Activated CD8-positive, alpha-beta T cell treated with anti-CD3 and anti-CD28 coated beads for 36 hours (primary cell): Measurements from ENCODE around the gene HEY2. TPM values are rescaled to one million over a fixed set of nuclear protein-coding genes. Genes with fewer than 3 reads are reported as not detected.

Experiments
- ATAC-seq: fragments of 200-7000 bp; cut with Tn5 transposase; one replicate; pipeline ENCODE4 v1.10.0; 2021; ENCODE audit warnings: mild to moderate bottlenecking, moderate library complexity
- CTCF ChIA-PET: fragments of 350-600 bp; sonication (Branson Sonifier 250); formaldehyde crosslinking; loops from one replicate; lab custom pipeline; 2021; ENCODE audit warnings: antibody characterized with exemption; lab: Charles Lee
- POLR2A ChIA-PET: fragments of 350-600 bp; sonication (Branson Sonifier 250); formaldehyde crosslinking; loops from one replicate; lab custom pipeline; 2021; ENCODE audit warnings: antibody characterized with exemption; lab: Charles Lee
- DNase-seq: peaks from one replicate; pipeline ENCODE4 v3.0.0-alpha.2; 2020
- H3K27ac Mint-ChIP-seq: one replicate; pipeline ENCODE4 v1.8.0; 2021; ENCODE audit warnings: mild to moderate bottlenecking, mixed read lengths
- H3K27me3 Mint-ChIP-seq: one replicate; pipeline ENCODE4 v1.8.0; 2021; ENCODE audit warnings: mixed read lengths
- H3K36me3 Mint-ChIP-seq: one replicate; pipeline ENCODE4 v1.8.0; 2021; ENCODE audit warnings: low read depth, mixed read lengths
- H3K4me1 Mint-ChIP-seq: one replicate; pipeline ENCODE4 v1.8.0; 2021; ENCODE audit warnings: low read depth, mixed read lengths
- H3K4me3 Mint-ChIP-seq: one replicate; pipeline ENCODE4 v1.8.0; 2021; ENCODE audit warnings: mild to moderate bottlenecking, moderate library complexity, mixed read lengths
- H3K9me3 Mint-ChIP-seq: one replicate; pipeline ENCODE4 v1.8.0; 2021; ENCODE audit warnings: mixed read lengths
- CTCF ChIP-seq: fragments of 200-600 bp; IDR thresholded peaks from one replicate; pipeline ENCODE4 v1.8.0; 2022; ENCODE audit warnings: antibody characterized with exemption, mild to moderate bottlenecking
- intact Hi-C: fragments of 100-400 bp; cut with micrococcal nuclease; formaldehyde crosslinking; loops from one replicate; pipeline ENCODE4 v1.10.0; 2022
- total RNA-seq, 2 experiments: library from RNA; stranded (reverse); gene quantifications; one replicate each; pipeline ENCODE4 v1.2.3, GENCODE V29; 2021

Gene HEY2
- total RNA-seq, 2 experiments from 2014 or later = not detected

- ATAC-seq (peak; percentile 82), DNase-seq (peak; percentile 88)
- CTCF ChIA-PET = interaction anchor here (0.7 to 8.2 kb wide), 10 partner anchors 10 to 206 kb away, joined by 3 to 75 read pairs (median 6); partner anchors contain the start of genes HINT3, NCOA7 and TRMT11
- H3K36me3 Mint-ChIP-seq = peaks cover 9% of the 10 kb centered on the region
- intact Hi-C loops = loop anchor here (2.0 to 5.0 kb wide), 2 partner anchors 177 to 192 kb away; partner anchors contain the start of gene HINT3
- no peak overlapping the region for H3K4me3 Mint-ChIP-seq
- no peaks in the 10 kb centered on the region for H3K27me3 Mint-ChIP-seq
- POLR2A ChIA-PET = interaction anchor here (0.6 to 3.2 kb wide), 12 partner anchors 12 to 479 kb away, joined by 3 to 124 read pairs (median 6); partner anchors contain the start of genes HDDC2, NCOA7 and TRMT11
- H3K9me3 Mint-ChIP-seq = no peaks in the 10 kb centered on the region
- TF ChIP-seq CTCF = no peak
- H3K4me1 Mint-ChIP-seq = peaks cover 16% of the 10 kb centered on the region
- no peak overlapping the region for H3K27ac Mint-ChIP-seq
Observed at GRCh38 chr6:125779924-125780539, 30.6 kb downstream of the HEY2 start.

GRCh38 chr6:125780540-125781313 lies 31.3 kb downstream of the HEY2 start:
- Mint-ChIP-seq H3K4me3 (no peak overlapping the region), H3K27me3 (no peaks in the 10 kb centered on the region), H3K4me1 (peaks cover 16% of the 10 kb centered on the region), H3K27ac (no peak overlapping the region), H3K9me3 (no peaks in the 10 kb centered on the region), H3K36me3 (peaks cover 12% of the 10 kb centered on the region)
- ChIA-PET POLR2A (interaction anchor here (0.6 to 3.2 kb wide), 25 partner anchors 11 to 479 kb away, joined by 3 to 124 read pairs (median 3); partner anchors contain the start of genes HDDC2, NCOA7 and TRMT11), CTCF (interaction anchor here (0.7 to 8.2 kb wide), 21 partner anchors 10 to 208 kb away, joined by 3 to 75 read pairs (median 4); partner anchors contain the start of genes HINT3, NCOA7 and TRMT11)
- intact Hi-C loops = loop anchor here (2.0 to 5.0 kb wide), 2 partner anchors 176 to 192 kb away; partner anchors contain the start of gene HINT3
- ATAC-seq = peak; percentile 81
- DNase-seq = peak; percentile 68
- TF ChIP-seq CTCF = no peak

- no peak overlapping the region for H3K4me3 Mint-ChIP-seq
- H3K36me3 Mint-ChIP-seq = peaks cover 17% of the 10 kb centered on the region
- CTCF ChIA-PET = interaction anchor here (0.7 to 8.2 kb wide), 21 partner anchors 9 to 207 kb away, joined by 3 to 75 read pairs (median 4); partner anchors contain the start of genes HINT3, NCOA7 and TRMT11
Observed at GRCh38 chr6:125781314-125781868, 32.0 kb downstream of the HEY2 start.

GRCh38 chr6:125784365-125784764 lies 34.9 kb downstream of the HEY2 start:
- ATAC-seq (no peak), DNase-seq (no peak)
- ChIA-PET POLR2A (no interaction called here), CTCF (interaction anchor here (8.2 kb wide), 1 partner anchor 172 kb away, joined by 63 read pairs; the partner anchor contains the start of gene HINT3)
- H3K9me3 Mint-ChIP-seq = no peaks in the 10 kb centered on the region
- no peak for TF ChIP-seq CTCF
- H3K36me3 Mint-ChIP-seq = peaks cover 31% of the 10 kb centered on the region
- intact Hi-C loops = loop anchor here (5.0 kb wide), 1 partner anchor 188 kb away; no protein-coding TSS in a partner anchor
- no peak overlapping the region for H3K27ac Mint-ChIP-seq
- H3K27me3 Mint-ChIP-seq = no peaks in the 10 kb centered on the region
- peaks cover 24% of the 10 kb centered on the region for H3K4me1 Mint-ChIP-seq
- H3K4me3 Mint-ChIP-seq = no peak overlapping the region

More at GRCh38 chr6:125781314-125781868, 32.0 kb downstream of the HEY2 start:
- no peak for TF ChIP-seq CTCF
- POLR2A ChIA-PET = interaction anchor here (0.6 to 3.2 kb wide), 24 partner anchors 10 to 480 kb away, joined by 3 to 124 read pairs (median 4); partner anchors contain the start of genes HDDC2, NCOA7 and TRMT11
- Mint-ChIP-seq H3K27me3 (no peaks in the 10 kb centered on the region), H3K9me3 (no peaks in the 10 kb centered on the region), H3K27ac (no peak overlapping the region), H3K4me1 (peaks cover 16% of the 10 kb centered on the region)
- intact Hi-C loops = loop anchor here (2.0 to 5.0 kb wide), 2 partner anchors 175 to 191 kb away; partner anchors contain the start of gene HINT3
- DNase-seq (peak; percentile 79), ATAC-seq (peak; percentile 58)
